IMR-90 (cell line): ENCODE measurements around the gene LRRC4.

Experiments used
- CTCF ChIP-seq: conservative IDR thresholded peaks from 2 replicates; pipeline ENCODE4 v1.5.1; 2012; ENCODE audit warnings: mild to moderate bottlenecking, low read depth, low read length, improper control_type of control experiment
- RAD21 ChIP-seq: IDR thresholded peaks from 2 replicates; pipeline ENCODE4 v1.6.1; 2012; ENCODE audit warnings: low read length, improper control_type of control experiment

DNA sequence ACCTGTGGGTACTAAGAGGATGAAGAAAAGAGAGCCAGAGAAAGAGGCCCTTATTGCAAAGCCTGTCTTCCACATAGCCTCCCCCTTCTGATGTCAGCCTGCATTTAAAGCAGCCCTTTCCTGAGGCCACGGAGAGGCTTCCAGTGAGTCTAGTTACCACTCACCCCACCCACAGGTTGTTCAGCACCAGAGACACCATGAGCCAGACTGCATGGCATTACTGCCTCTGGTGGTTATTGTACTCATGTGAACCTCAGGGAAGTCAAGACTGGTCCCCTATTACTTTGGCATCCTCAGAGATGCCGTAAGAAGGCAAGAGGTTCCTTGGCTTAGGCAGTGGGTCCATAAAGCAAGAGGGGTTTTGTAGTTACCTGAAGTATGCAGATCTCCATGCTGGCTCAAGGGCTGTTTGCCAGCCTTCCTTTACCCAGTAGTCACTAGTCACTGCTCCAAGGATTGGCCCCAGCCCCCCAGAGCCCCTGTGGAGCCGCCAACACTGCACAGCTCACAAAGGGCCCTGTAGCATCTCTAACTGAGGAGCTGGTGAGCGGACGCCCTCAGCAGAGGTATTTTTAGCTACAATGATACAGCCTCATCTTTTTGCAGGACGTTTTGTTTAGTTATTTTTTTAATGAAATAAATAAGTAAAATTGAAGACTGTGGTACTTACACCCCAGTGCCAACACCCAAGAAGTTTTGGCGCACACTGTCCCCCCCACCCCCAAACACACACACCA, 20.7 kb downstream of the LRRC4 start:
- TF ChIP-seq CTCF, result 0 out of 2 replicates have a peak, but pooled peaks have one; percentile 12
- peak; percentile 26; the same call in 1 of the 2 replicates for TF ChIP-seq RAD21
